Testis (tissue), 3 donors: ENCODE results near the gene MSI2. TPM values are rescaled to one million over a fixed set of nuclear protein-coding genes. Genes with fewer than 3 reads are reported as not detected.

Source experiments
- DNase-seq: peaks from one replicate; pipeline ENCODE4 v3.0.0-alpha.2; 2019
- H3K27ac ChIP-seq, 2 donors: fragments of 200-600 bp; sonication (generic); one replicate each; pipeline ENCODE4 v1.5.1; 2019
- H3K27me3 ChIP-seq: fragments of 200-600 bp; sonication (generic); one replicate; pipeline ENCODE4 v1.5.1; 2019
- H3K36me3 ChIP-seq: fragments of 200-600 bp; sonication (generic); one replicate; pipeline ENCODE4 v1.5.1; 2017; ENCODE audit warnings: low read depth; ENCODE audit errors: missing control alignments
- H3K4me1 ChIP-seq: fragments of 200-600 bp; sonication (generic); one replicate; pipeline ENCODE4 v1.5.1; 2019
- H3K4me3 ChIP-seq, 2 donors: fragments of 200-600 bp; sonication (generic); one replicate each; pipeline ENCODE4 v1.5.1; 2017 to 2019
- H3K9me3 ChIP-seq: fragments of 200-600 bp; sonication (generic); one replicate; pipeline ENCODE4 v1.5.1; 2017
- POLR2A ChIP-seq: fragments of 450-650 bp; IDR thresholded peaks from one replicate; pipeline ENCODE4 v1.6.1; 2017; ENCODE audit warnings: antibody characterized with exemption, mild to moderate bottlenecking, moderate library complexity
- WGBS, 2 donors: methylation state at CpG; one replicate each; pipeline ENCODE4 v1.1.5; 2018; 5-methylcytosine and 5-hydroxymethylcytosine counted together
- intact Hi-C: fragments of 100-400 bp; cut with DNase I; formaldehyde crosslinking; loops from one replicate; pipeline ENCODE4 v1.15.1; 2023; ENCODE audit warnings: low total_unique reads
- polyA plus RNA-seq: library from polyadenylated mRNA; stranded (reverse); fragments of 350-450 nt; fragmentation: Illumina TruSeq; extraction: RNeasy Lipid Tissue Mini Kit (QIAGEN cat#74804); gene quantifications from one replicate; pipeline ENCODE4 v1.2.3, GENCODE V29; 2014; ENCODE audit warnings: low read depth, low replicate concordance; ENCODE audit not compliant: insufficient read depth
- total RNA-seq, 2 donors: library from RNA; depleted of rRNA; stranded (reverse); fragments of >200 nt; gene quantifications; one replicate each; pipeline ENCODE4 v1.2.3, GENCODE V29; 2016
- TF ChIP-seq, protein P1 (sequence below), 3 experiments: fragments of 450-650 bp in 2 of 3; fragments of 200-600 bp in 1 of 3; sonication (generic) in 1 of 3; IDR thresholded peaks; one replicate each; pipeline ENCODE4 v1.5.1; 2016 to 2019; ENCODE audit warnings: antibody characterized with exemption in 3 of 3, mild to moderate bottlenecking in 2 of 3, moderate library complexity in 1 of 3

Gene MSI2
- total and polyA plus RNA-seq, 3 donors from 2014 or later: 46.5 to 106 (median 76.6) TPM

GRCh38 chr17:57357392-57357784 is 101.1 kb downstream of the MSI2 start:
- DNase-seq: peak; percentile 80
- Histone ChIP-seq H3K27me3 (no peaks in the 10 kb centered on the region), H3K4me1 (peaks cover 25% of the 10 kb centered on the region), H3K4me3 (no peak overlapping the region), H3K27ac (peak overlapping the region; percentile 59 to 87), H3K36me3 (no peaks in the 10 kb centered on the region), H3K9me3 (no peaks in the 10 kb centered on the region)
- no peak for TF ChIP-seq POLR2A
- TF ChIP-seq, protein P1, sequence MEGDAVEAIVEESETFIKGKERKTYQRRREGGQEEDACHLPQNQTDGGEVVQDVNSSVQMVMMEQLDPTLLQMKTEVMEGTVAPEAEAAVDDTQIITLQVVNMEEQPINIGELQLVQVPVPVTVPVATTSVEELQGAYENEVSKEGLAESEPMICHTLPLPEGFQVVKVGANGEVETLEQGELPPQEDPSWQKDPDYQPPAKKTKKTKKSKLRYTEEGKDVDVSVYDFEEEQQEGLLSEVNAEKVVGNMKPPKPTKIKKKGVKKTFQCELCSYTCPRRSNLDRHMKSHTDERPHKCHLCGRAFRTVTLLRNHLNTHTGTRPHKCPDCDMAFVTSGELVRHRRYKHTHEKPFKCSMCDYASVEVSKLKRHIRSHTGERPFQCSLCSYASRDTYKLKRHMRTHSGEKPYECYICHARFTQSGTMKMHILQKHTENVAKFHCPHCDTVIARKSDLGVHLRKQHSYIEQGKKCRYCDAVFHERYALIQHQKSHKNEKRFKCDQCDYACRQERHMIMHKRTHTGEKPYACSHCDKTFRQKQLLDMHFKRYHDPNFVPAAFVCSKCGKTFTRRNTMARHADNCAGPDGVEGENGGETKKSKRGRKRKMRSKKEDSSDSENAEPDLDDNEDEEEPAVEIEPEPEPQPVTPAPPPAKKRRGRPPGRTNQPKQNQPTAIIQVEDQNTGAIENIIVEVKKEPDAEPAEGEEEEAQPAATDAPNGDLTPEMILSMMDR (IDR thresholded peaks at IDR 0.05): no peak
- intact Hi-C loops: no loop called here
- WGBS, 2 donors: 33 to 62% methylated on average over 10 to 11 of the region's 11 CpGs

DNA sequence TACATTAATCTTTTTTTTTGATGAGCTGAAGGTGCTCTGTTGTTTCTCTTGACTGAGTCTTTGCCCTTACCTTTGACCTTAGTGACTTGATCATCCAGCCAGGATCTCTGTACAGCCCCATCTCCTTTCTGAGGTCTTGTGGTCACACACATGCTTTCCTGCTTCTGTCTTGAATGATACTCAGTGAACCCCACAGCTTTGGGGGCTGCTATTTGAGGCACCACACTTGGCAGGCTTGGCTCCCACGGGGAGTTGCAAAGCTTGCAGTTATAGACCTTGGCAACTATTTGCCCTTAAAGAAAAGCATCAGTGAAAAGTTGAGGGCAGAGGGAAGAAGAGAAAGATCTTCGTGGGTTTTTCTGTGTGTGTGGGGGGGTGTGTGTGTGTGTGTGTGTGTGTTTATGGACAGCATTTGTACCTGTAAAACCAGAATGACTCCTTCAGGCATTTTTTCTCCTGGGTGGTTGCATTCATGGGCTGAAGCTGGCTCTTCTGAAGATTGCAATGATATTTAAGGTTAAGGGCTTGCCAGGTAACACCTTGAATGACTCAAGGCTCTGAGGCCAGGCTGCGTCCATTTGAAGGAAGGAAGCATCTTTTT is 101.6 kb downstream of the MSI2 start:
- no peaks in the 10 kb centered on the region for H3K27me3 ChIP-seq
- TF ChIP-seq, protein P1 (IDR thresholded peaks at IDR 0.05): no peak
- no peak for TF ChIP-seq POLR2A
- no peaks in the 10 kb centered on the region for H3K36me3 ChIP-seq
- no peak for DNase-seq
- WGBS, 2 donors: 52 to 73% methylated on average over 3 of the region's 3 CpGs
- H3K27ac ChIP-seq: peak overlapping the region in 1 of 2 donors; percentile 87
- intact Hi-C loops: no loop called here
- H3K4me3 ChIP-seq: no peak overlapping the region
- H3K4me1 ChIP-seq: peaks cover 25% of the 10 kb centered on the region
- H3K9me3 ChIP-seq: no peaks in the 10 kb centered on the region

DNA sequence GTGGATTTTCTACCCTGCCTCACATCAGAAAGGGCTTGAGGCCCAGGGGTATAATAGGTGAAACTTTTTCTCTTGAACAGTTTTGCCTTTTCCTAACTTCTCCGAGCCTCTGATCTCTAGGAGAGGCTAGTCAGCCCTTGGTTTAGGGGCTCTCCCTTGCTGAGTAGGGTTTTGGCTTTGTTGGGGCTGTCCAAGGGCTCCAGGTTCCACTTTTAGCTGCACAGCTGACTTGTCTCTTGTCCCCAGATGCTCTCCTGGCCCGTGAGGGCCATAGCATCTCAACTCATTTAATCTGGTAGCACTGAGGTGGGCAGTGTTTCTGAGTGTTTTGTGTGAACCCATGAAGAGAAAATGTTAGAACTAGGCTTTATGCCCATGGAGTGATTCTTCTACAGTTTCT is 103.9 kb downstream of the MSI2 start:
- intact Hi-C loops: no loop called here
- TF ChIP-seq, protein P1 (IDR thresholded peaks at IDR 0.05): no peak
- no peak for TF ChIP-seq POLR2A
- DNase-seq: no peak
- Histone ChIP-seq H3K27ac (no peak overlapping the region), H3K9me3 (no peaks in the 10 kb centered on the region), H3K36me3 (no peaks in the 10 kb centered on the region), H3K4me3 (no peak overlapping the region), H3K27me3 (no peaks in the 10 kb centered on the region), H3K4me1 (peaks cover 35% of the 10 kb centered on the region)
- WGBS, 2 donors: 80 to 88% methylated on average over 2 of the region's 2 CpGs

DNA sequence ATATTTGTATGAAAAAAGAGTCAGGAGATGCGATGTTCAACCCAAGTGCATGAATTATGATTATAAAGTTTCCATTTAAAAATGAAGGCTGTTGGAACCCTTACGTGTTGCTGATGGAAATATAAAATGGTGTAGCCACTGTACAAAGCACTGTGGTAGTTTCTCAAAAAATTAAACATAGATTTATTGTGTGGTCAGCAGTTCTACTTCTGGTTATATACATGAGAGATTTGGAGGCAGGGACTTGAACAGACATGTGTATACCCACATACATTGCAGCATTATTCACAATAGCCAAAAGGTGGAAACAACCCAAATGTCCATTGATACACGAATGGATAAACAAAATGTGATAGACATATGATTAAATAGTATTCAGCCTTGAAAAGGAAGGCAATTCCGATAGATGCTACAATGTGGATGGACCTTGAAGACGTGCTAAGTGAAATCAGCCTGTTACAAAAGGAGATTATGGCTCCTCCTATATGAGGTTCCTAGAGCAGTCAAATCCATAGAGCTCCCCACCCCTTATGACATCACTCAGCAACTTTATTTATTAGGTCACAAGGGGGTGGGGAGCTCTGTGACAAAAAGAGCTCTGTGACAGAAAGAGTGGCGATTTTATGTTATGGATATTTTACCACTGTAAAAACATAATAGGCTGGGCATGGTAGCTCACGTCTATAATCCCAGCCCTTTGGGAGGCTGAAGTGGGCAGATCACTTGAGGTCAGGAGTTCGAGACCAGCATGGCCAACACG is 106.7 kb downstream of the MSI2 start:
- no peak overlapping the region for H3K27ac ChIP-seq
- 82 to 87% methylated on average over 9 of the region's 9 CpGs for WGBS, 2 donors

More for the DNA sequence above, 106.7 kb downstream of the MSI2 start:
- Histone ChIP-seq H3K4me1 (peaks cover 33% of the 10 kb centered on the region), H3K4me3 (no peak overlapping the region), H3K36me3 (no peaks in the 10 kb centered on the region), H3K27me3 (no peaks in the 10 kb centered on the region), H3K9me3 (no peaks in the 10 kb centered on the region)
- TF ChIP-seq POLR2A: no peak
- TF ChIP-seq, protein P1 (IDR thresholded peaks at IDR 0.05): no peak
- no peak for DNase-seq
- intact Hi-C loops: no loop called here
